Stomach (tissue), 9 donors: ENCODE measurements around the gene CCDC12. TPM values are rescaled to one million over a fixed set of nuclear protein-coding genes. Genes with fewer than 3 reads are reported as not detected.
A peak's percentile ranks its signal among the peaks of the same experiment; 100 is the strongest.

Source experiments
- DNase-seq, 2 donors: peaks; one replicate each; pipeline versions ENCODE4 v3.0.0 to v3.0.0-alpha.2; 2013 to 2019
- H3K27ac ChIP-seq, 5 donors: fragments of 200-600 bp in 4 of 5; sonication (generic) in 4 of 5; one replicate each; pipeline ENCODE4 v1.5.1; 2013 to 2019; ENCODE audit warnings: mild to moderate bottlenecking in 1 of 5, moderate library complexity in 1 of 5
- H3K27me3 ChIP-seq, 3 donors: fragments of 200-600 bp; sonication (generic); one replicate each; pipeline ENCODE4 v1.5.1; 2017 to 2019; ENCODE audit warnings: mixed run types in 1 of 3
- H3K36me3 ChIP-seq, 4 donors: fragments of 200-600 bp; sonication (generic); 1 replicate in 3 of 4; 2 replicates in 1 of 4; pipeline ENCODE4 v1.5.1; 2016 to 2019
- H3K4me1 ChIP-seq, 4 donors: fragments of 200-600 bp; sonication (generic); one replicate each; pipeline ENCODE4 v1.5.1; 2016 to 2019
- H3K4me3 ChIP-seq, 4 donors: fragments of 200-600 bp; sonication (generic) in 3 of 4; one replicate each; pipeline ENCODE4 v1.5.1; 2016 to 2019; ENCODE audit warnings: mild to moderate bottlenecking in 1 of 4
- H3K9me3 ChIP-seq, 4 donors: fragments of 200-600 bp; sonication (generic); one replicate each; pipeline ENCODE4 v1.5.1; 2016 to 2019
- CTCF ChIP-seq, 7 experiments: fragments of 450-650 bp in 4 of 7; fragments of 200-600 bp in 3 of 7; sonication (generic) in 3 of 7; IDR thresholded peaks; one replicate each; pipeline ENCODE4 v1.5.1; 2016 to 2019; ENCODE audit warnings: antibody characterized with exemption in 7 of 7, control low read depth in 2 of 7, mild to moderate bottlenecking in 1 of 7
- EP300 ChIP-seq: sonication (generic); formaldehyde crosslinking; IDR thresholded peaks from one replicate; pipeline ENCODE4 v1.6.1; 2017; ENCODE audit warnings: antibody characterized with exemption
- POLR2A ChIP-seq, 4 donors: fragments of 450-650 bp; IDR thresholded peaks; one replicate each; pipeline ENCODE4 v1.6.1; 2016; ENCODE audit warnings: antibody characterized with exemption in 4 of 4, control low read depth in 2 of 4, mild to moderate bottlenecking in 1 of 4, moderate library complexity in 1 of 4
- POLR2AphosphoS5 ChIP-seq, 3 donors: sonication (generic); formaldehyde crosslinking; IDR thresholded peaks; one replicate each; pipeline ENCODE4 v1.6.1; 2016; ENCODE audit warnings: antibody characterized with exemption in 3 of 3
- WGBS, 5 donors: extraction: QIAGEN DNeasy Blood & Tissue Kit in 3 of 5; methylation state at CpG; one replicate each; pipeline versions ENCODE4 v1.1.5 to v1.1.7; 2013 to 2018; 5-methylcytosine and 5-hydroxymethylcytosine counted together
- intact Hi-C: fragments of 100-400 bp; cut with DNase I; formaldehyde crosslinking; loops from one replicate; pipeline ENCODE4 v1.15.1; 2023; ENCODE audit warnings: low total_unique reads
- polyA plus RNA-seq, 3 donors: library from polyadenylated mRNA; stranded (reverse); fragments of 200-250 nt; gene quantifications; one replicate each; pipeline ENCODE4 v1.2.3, GENCODE V29; 2013
- total RNA-seq, 5 donors: library from RNA; depleted of rRNA; stranded (reverse); fragments of >200 nt; gene quantifications; one replicate each; pipeline versions ENCODE4 v1.1.0 to v1.2.3, GENCODE V29; 2014 to 2016
- donor health status: healthy with polysubstance abuse.
- donor health status: Bipolar disorder and iron deficiency.
- donor health status: healthy.

The CCDC12 gene
- total and polyA plus RNA-seq, 8 donors, result 2.9 to 88.7 (median 47.1) TPM

- intact Hi-C loops, result loop anchor here (5.0 kb wide), 1 partner anchor 77 kb away; no protein-coding TSS in a partner anchor
- TF ChIP-seq EP300 (no peak), POLR2AphosphoS5 (IDR thresholded peaks at IDR 0.05) (no peak), POLR2A (IDR thresholded peaks at IDR 0.05) (no peak), CTCF (IDR thresholded peaks at IDR 0.05) (no peak)
- 91 to 96% (median 94%) methylated on average over 14 of the region's 14 CpGs for WGBS, 5 donors
- H3K4me3 ChIP-seq, result no peak overlapping the region
- no peak for DNase-seq
- H3K9me3 ChIP-seq, result no peaks in the 10 kb centered on the region
- H3K27me3 ChIP-seq, result no peaks in the 10 kb centered on the region
- H3K27ac ChIP-seq, result peak overlapping the region in 1 of 5 donors; percentile 30
- H3K4me1 ChIP-seq, result peaks cover 0 to 9% (median 8%) of the 10 kb centered on the region in 4 donors
- peaks cover 70 to 100% (median 91%) of the 10 kb centered on the region in 4 donors for H3K36me3 ChIP-seq
These were observed 23.1 kb upstream of the CCDC12 start for GRCh38 chr3:46999516-47000197.

GRCh38 chr3:46998852-46999515 is 22.4 kb upstream of the CCDC12 start:
- no peaks in the 10 kb centered on the region for H3K27me3 ChIP-seq
- H3K36me3 ChIP-seq, result peaks cover 70 to 100% (median 91%) of the 10 kb centered on the region in 4 donors
- H3K27ac ChIP-seq, result peak overlapping the region in 1 of 5 donors; percentile 30
- peaks cover 0 to 9% (median 8%) of the 10 kb centered on the region in 4 donors for H3K4me1 ChIP-seq
- 81 to 90% (median 86%) methylated on average over 2 to 22 of the region's 22 CpGs for WGBS, 5 donors
- H3K9me3 ChIP-seq, result no peaks in the 10 kb centered on the region
- TF ChIP-seq EP300, result no peak
- peak in 1 of 7 experiments; percentile 16 for TF ChIP-seq CTCF (IDR thresholded peaks at IDR 0.05)
- H3K4me3 ChIP-seq, result no peak overlapping the region
- intact Hi-C loops, result loop anchor here (5.0 kb wide), 1 partner anchor 77 kb away; no protein-coding TSS in a partner anchor
- DNase-seq, result no peak

- Histone ChIP-seq H3K27me3 (no peaks in the 10 kb centered on the region), H3K36me3 (peaks cover 65 to 100% (median 90%) of the 10 kb centered on the region in 4 donors), H3K4me1 (peaks cover 0 to 9% (median 8%) of the 10 kb centered on the region in 4 donors), H3K9me3 (no peaks in the 10 kb centered on the region), H3K4me3 (no peak overlapping the region), H3K27ac (peak overlapping the region in 1 of 5 donors; percentile 30)
- DNase-seq, result peak; percentile 87 to 94
- TF ChIP-seq POLR2A (IDR thresholded peaks at IDR 0.05), result no peak
- peak in 6 of 7 experiments; percentile 69 to 98 (median 82) for TF ChIP-seq CTCF (IDR thresholded peaks at IDR 0.05)
- no peak for TF ChIP-seq EP300
- TF ChIP-seq POLR2AphosphoS5 (IDR thresholded peaks at IDR 0.05), result peak in 1 of 3 donors; percentile 86
- WGBS, 5 donors, result 48 to 86% (median 54%) methylated on average over 15 to 27 of the region's 27 CpGs
- intact Hi-C loops, result loop anchor here (5.0 kb wide), 1 partner anchor 76 kb away; no protein-coding TSS in a partner anchor
These were observed 21.7 kb upstream of the CCDC12 start for GRCh38 chr3:46998121-46998851.
